Testis (tissue), 2 donors: ENCODE results near the gene XYLT1.

Source experiments
- CTCF ChIP-seq, 3 experiments: fragments of 450-650 bp in 2 of 3; fragments of 200-600 bp in 1 of 3; sonication (generic) in 1 of 3; IDR thresholded peaks; one replicate each; pipeline ENCODE4 v1.5.1; 2016 to 2019; ENCODE audit warnings: antibody characterized with exemption in 3 of 3, mild to moderate bottlenecking in 2 of 3, moderate library complexity in 1 of 3
- POLR2A ChIP-seq: fragments of 450-650 bp; IDR thresholded peaks from one replicate; pipeline ENCODE4 v1.6.1; 2017; ENCODE audit warnings: antibody characterized with exemption, mild to moderate bottlenecking, moderate library complexity

- TF ChIP-seq CTCF (IDR thresholded peaks at IDR 0.05) (no peak), POLR2A (no peak)
These were observed 386.6 kb downstream of the XYLT1 start for GRCh38 chr16:17084130-17084529.
